Activated effector memory CD4-positive, alpha-beta T cell treated with anti-CD3 and anti-CD28 coated beads, Interleukin-2, amount 50 U/mL, for 16 hours (primary cell): Measurements from ENCODE around the gene FBXO42.

Experiments used
- DNase-seq: peaks from one replicate; pipeline ENCODE4 v3.0.0-alpha.2; 2020

The FBXO42 gene

DNA sequence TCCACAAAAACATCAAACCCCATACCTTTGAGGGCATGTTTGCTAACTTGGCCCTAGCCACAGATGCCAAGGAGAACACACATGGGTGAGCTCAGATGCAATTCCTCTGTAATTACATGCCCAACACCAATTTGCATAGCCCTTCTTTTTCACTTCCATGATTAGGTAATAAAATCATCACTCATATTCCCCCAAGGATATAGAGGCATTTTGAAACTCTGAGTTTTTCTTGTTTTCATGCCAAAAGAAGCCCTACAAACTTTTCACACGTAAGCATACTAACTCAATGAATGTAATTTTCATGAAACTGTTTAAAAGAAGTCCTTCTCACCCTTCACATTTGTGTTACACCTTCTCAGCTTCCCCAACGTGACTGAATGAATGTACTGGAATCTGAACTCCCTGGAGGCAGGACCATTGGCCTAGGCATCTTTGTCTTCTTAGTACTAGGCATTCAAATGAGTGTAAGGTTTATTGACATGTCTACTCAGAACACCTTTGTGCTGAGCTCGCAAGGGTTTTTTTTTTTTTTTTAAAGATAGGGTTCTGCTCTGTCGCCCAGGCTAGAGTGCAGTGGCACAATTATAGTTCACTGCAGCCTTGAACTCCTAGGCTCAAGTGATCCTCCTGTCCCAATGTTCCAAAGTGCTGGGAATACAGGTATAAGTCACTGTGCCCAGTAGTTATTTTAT lies 31.0 kb downstream of the FBXO42 start:
- no peak for DNase-seq

DNA sequence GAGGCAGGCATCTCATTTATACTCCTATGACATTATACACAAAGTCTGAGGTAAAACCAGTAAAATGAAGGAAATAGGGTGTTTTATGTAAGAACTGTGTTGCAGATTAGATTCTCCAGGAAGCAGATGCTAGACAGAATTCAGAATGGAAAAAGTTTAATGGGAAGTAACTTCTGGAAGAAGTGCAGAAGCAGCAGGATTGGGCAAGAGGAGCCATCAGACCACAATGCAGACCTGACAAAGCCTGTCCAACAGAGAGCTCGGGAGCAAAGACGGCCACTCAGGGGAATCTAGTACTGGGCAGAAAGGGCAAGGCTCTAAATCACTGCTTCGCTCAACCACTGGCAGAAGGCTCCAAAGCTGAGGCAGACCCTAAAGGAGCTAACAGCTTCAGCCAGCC lies 33.7 kb downstream of the FBXO42 start:
- no peak for DNase-seq

DNA sequence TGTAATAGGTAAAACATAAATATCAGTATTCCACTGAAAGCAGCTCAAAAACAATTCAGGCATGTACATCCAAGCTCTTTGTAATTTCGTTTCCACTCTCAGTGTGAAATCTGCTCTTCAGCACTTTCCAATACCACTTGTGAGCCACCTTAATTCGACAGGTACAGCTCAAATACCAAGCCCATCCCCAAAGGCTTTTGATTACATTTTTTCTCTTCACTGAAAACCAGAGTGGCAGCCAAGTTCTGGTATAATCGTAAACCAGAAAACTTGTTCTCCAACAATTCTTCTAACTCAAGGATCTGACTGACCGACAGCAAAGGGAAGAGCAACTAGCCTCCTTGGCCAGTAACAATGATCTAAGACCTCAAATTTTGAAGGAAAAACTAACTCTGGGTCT lies 36.8 kb downstream of the FBXO42 start:
- no peak for DNase-seq

DNA sequence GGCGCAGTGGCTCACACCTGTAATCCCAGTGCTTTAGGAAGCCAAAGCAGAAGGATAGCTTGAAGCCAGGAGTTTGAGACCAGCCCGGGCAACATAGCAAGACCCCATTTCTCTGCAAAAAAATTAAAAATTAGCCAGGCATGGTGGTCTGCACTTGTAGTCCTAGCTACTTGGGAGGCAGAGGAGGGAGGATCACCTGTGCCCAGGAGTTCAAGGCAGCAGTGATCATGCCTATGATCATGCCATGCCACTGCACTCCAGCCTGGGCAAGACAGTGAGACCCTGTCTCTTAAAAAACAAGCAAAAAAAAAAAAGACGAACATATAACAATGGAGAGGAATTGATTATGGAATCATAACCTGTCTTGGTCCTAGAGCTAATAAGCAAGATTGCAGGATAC lies 45.1 kb downstream of the FBXO42 start:
- no peak for DNase-seq

DNA sequence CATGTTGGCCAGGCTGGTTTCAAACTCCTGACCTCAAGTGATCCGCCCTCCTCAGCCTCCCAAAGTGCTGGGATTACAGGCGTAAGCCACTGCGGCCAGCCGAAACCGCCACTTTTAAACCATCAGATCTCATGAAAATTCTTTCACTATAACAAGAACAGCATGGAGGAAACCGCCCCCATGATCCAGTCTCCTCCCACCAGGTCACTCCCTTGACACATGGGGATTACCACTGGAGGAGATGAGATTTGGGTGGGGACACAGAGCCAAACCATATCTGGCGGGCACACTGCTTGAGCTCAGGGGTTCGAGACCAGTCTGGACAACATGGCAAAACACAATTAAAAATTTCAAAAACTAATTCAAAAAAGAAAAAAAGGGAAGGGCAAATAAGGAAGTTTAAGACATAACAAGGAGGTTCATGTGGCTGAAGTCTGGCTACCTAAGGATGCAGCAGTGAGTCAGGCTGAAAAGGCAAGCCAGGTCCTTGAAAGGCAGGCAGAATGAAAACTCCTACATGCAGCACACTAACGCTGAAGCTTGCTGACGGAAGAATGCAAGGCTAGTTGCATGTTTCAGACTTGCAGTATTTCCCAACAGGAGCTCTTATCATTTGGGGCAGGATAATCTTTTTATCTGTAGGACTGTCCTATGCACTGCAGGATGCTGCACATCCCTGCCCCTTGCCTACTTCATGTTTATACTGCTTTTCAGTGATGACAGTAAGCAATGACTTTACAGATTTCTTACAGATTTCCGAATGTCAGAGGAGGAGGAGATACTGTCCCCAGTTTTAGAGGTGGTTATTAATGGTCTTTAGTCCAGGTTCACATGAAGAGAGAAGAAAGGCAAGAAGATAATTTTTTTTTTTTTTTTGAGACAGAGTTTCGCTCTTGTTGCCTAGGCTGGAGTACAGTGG lies 49.3 kb downstream of the FBXO42 start:
- DNase-seq = no peak

DNA sequence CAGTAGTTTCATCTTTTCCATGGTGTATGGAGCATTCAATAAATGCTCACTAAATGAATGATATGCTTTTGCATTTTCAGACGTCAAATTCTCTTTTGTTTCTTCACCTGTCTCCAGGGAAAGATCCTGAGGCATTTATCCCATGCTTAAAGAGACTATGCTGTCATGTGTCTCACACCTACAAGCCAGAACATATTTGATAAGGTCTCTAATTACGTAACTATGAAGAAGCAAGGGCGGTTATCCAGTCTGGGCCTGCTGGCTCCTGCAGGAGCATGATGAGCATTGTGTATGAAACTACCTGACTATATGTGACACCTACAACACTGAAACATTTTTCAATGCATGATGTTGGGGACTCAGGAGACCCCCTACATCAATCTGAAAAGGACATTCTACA lies 51.8 kb downstream of the FBXO42 start:
- DNase-seq = no peak

DNA sequence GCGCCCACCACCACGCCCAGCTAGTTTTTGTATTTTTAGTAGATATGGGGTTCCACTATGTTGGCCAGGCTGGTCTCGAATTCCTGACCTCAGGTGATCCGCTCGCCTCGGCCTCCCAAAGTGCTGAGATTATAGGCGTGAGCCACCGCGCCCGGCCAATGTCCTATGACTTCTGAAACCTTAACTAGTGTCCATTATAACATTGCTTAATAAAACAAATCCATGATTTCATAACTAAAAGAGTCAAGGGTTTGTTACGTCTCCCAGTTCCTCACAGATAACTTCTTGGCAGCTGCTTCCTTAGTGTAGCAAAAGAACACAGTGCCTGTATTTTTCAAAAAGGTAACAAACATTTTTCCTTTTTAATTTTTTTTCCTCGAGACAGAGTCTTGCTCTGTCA lies 53.6 kb downstream of the FBXO42 start:
- no peak for DNase-seq

DNA sequence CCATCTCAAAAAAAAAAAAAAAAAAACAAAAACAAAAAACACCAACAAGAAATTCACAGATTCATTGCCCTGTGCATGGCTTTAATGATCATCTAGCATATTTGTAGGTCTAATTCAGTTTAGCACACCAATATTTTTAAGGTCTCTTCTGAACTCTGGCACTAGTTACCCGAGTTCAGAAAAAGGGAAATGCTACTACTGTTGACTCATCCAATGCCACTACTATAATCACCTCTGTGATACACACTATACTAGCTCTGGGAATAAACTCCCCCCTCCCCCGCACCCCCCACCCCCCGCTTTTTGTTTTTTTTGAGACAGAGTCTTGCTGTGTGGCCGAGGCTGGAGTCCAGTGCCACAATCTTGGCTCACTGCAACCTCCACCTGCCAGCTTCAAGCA lies 55.6 kb downstream of the FBXO42 start:
- DNase-seq = no peak

DNA sequence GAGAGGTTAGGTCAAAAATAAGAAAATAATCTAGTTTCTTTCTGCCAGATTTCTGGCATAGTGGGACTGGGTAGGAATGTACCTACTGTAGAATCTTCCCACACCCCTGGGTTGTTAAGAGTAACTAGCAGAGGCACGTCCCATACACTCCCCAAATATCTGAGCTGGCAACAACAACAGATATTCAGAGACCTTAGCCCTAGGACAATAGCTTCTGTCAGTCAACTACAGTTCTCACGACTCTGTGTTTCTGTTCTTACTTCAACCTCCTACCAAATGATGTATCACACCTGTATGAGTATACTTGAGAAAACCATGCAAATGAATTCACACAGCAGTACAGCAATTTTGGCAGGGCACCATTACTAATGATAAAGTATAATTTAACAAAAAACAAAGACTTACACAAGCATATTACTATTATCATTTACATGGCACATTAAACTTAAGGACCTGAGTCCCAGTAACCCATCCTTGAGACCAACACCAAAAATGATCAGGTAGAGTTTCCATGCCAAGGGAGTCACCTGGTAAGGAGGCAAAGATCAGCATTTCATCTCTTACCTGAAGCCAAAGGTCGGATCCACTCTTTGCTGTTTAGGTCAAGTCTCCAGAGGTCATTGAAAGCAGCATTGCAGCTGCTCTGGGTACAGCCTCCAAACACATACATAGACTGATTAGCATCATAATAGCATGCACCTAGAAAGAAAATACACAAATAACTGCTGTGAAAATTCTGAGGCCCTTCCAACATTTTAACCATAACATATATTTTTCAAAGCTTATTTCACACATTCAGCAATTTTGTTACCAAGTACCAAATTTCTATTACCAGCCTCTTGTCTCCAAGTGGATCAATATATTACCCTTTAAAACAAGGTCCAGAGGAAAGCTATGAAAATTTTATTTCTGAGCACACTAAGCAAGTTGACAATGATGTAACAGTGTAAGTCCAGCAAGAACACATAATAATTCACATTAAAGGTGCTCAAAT lies 57.8 kb downstream of the FBXO42 start:
- no peak for DNase-seq

DNA sequence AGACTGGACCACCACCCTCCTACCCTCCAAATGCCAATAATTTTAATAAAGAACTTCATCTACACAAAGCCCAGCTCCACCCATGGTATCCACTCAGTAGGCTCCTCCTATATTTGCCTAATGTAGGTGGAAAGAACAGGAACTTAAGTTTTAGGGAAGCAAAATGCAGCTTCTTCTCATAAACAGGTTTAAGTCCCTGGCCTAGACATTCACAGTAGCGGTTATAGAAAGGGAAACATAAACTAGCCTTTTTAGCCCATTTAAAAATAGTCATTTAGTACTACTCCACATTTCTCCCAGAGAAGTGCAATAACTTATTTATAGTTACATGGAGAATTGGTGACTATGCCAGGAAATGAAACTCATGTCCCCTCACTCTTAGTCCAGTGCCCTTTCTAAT lies 58.7 kb downstream of the FBXO42 start:
- no peak for DNase-seq

DNA sequence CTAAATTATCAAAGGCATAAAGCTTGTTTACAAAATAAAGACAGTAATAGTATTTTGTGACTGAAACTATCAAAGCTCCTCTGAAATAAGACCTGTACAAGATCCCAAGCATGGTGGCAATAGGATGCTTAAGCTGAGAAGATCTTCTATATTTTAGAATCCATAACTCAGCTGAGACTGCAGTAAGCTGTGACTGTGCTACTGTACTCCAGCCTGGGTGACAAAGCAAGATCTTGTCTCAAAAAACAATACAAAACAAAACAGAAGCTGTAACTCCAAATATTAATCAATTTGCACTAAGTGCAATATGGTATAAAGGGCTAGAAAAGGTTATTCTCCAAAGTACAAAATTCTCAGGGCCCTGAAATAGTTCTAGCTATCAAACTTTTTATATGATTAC lies 59.5 kb downstream of the FBXO42 start:
- DNase-seq = no peak

DNA sequence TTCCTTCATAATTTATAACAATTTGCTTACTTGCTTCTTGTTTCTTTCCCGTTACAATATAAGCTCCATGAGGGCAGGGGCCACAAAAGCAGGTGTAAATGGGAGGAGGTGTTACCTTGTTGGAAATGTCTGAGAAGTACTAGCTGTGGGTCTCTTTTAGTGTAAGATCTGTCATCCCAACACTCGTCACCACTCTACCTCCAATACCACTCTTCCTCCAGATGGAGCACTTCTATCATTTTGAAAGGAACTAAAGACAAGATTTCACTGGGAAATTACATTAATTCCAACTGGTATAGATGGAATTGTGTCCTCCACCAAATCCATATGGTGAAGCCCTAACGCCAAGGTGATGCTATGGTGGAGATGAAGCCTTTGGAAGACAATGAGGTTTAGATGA lies 62.3 kb downstream of the FBXO42 start:
- DNase-seq = no peak

DNA sequence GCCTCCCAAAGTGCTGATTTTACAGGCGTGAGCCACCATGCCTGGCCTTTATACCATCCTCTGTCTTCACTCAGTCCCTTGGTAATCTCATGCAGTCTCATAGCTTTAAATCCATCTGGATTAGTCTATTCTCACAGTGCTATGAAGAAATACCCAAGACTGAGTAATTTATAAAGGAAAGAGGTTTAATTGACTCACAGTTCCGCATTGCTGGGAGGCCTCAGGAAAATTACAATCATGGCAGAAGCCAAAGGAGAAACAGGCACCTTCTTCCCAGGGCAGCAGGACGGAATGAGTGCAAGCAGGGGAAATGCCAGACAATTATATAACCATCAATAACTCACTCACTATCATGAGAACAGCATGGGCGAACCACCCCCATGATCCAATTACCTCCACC lies 66.2 kb downstream of the FBXO42 start:
- no peak for DNase-seq

DNA sequence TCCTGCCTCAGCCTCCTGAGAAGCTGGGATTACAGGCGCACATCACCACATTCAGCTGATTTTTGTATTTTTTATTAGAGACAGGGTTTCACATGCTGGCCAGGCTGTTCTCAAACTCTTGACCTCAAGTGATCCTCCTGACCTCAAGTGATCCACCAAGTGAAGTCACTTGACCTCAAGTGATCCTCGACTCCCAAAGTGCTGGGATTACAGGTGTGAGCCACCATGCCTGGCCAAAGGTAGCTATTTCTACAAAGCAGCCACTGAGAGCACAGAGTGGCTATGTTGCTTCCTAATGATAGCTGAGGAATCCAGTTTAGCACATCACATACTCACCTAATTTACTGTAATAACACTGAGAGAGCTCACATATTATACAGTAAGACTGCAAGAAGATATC lies 70.5 kb downstream of the FBXO42 start:
- no peak for DNase-seq

DNA sequence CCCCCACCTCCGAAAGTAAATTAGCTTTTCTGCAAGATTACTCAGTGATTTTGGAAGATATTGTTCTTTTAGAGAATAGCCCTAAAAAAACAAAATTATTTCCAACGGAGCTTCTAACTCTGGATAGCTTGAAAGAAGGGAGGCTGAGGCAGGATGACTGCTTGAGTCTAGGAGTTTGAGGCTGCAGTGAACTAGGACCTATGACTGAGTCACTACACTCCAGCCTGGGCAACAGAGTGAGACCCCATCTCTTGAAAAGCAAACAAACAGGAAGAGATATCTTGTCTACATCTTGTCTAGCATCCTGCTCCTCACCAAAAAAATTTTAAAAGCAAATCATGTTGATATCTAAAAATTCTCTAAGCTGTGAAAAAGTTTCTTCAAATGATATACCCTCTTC lies 73.1 kb downstream of the FBXO42 start:
- no peak for DNase-seq

DNA sequence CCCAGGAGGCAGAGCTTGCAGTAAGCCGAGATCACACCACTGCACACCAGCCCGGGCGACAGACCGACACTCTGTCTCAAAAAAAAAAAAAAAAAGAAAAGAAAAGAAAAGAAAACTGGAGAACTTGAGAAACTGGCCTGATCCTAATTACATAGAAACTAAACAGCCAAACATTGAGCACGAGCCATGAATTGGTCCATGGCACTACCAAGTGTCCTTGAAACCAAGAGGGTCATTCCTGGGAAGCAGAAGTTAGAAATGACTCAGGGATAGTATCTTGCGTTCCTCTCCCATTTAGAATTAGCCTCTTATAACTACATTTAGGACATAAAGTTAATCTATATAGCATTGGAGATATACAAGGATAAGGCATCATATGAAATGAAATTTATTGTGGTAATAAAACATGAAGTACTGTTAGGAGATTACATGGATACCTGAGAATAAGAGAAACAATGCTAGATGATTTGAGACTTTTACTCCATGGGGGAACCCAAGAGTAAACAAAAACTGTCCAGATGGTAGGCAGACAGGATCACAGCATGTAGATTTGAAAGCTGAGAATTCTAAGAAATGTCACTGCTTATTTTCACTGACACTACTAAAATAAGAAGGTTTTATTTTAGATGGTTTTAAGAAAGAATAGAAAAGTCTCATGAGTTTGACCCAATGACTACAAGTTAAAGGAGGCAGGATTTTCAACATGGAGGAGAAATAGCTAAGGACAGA lies 75.8 kb downstream of the FBXO42 start:
- DNase-seq = no peak

DNA sequence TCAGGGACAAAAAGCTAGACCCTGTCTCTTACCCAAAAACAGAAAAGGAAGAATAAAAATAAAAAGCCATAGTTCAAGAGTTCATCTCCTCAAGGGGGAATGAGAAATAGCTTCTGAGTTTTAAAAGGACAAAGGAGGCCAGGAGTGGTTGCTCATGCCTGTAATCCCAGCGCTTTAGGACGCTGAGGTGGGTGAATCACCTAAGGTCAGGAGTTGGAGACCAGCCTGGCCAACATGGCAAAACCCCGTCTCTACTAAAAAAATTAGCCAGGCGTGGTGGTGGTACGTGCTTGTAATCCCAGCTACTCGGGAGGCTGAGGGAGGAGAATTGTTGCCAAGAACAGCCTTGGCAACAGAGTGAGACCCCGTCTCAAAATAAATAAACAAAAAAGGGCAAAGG lies 76.7 kb downstream of the FBXO42 start:
- no peak for DNase-seq

DNA sequence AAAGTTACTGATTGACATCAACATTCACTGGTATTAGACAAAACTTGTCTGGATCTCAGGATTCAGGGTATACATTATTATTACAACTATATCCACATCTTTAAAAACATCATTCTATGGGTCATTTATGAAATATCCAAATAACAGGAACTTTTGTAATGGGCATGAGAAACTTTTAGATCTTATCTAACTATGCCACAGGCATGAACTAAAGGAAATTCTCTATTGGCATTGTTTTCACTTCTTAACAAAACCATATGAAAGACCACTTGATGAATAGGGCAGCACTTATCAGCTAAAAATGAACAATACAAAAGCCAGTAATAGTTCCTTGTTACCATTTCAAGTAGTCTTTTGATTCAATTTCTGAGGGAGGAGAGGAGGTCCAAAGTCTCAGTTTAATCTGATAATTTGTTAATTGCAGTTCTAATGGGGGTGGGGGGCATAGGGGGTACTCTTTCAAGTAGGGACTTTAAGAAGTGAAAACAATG lies 84.5 kb downstream of the FBXO42 start:
- DNase-seq = no peak

DNA sequence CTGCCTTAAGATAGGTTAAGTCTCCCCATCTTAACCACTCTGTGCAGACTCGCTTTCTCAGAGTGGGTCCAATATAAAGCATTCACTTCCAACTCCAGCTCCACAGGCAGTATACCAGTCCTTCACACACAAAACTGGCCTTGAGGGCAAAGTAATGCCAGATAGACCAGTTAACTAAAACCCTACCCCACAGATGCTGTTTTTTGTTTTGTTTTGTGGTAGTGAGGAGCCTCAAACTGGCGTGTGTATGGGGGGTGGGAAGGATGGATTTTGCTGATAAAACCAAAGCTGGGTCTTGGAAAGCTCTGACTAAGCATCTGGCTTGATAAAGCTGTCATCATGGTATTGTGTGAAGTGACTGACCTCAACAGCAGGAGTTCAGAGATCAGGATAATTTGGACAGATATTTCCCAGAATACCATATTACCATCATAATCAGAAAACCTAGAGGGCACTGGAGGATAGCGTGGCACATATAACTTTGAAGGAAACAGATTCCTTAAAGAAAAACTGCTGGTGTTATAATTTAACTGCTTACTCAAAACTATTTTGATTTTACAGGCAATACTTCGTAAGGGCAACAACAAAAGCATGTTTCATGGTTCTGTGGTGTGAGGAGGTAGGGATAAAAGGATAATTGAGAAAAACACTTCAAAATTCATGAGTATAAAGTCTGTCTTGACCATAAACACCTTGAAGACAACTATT lies 85.7 kb downstream of the FBXO42 start:
- DNase-seq = no peak

DNA sequence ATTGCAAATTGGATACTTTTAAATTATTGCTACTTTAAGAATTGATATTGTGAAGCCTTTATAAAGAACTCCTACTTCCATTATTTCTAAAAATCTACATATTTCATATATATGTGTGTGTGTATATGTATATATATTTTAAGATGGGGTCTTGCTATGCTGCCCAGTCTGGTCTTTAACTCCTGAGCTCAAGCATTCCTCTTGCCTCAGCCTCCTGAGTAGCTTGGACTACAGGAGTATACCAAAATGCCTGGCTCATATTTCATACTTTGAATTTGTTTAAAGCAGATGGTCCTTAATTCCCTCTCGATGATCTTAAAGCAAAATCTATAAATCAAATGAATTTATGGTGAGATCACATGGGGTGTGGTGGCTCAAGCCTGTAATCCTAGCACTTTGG lies 90.2 kb downstream of the FBXO42 start:
- DNase-seq = no peak

DNA sequence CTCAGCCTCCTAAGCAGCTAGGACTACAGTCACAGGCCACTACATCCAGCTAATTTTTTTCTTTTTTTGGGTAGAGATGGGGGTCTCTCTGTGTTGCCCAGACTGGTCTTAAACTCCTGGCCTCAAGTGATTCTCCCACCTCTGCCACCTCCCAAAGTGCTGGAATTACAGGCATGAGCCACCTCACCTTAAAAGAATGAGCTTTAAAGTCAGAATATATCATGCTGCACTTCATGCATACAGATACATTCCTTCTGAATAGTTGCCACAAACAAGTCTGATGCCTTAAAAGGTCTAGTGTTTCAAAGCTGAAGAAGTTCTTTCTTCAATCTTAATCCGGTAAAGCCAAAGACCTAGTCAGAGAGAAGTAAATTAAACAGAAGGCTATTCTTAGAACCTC lies 91.5 kb downstream of the FBXO42 start:
- no peak for DNase-seq
